ENCODE measurements around the gene VGF. TPM values are rescaled to one million over a fixed set of nuclear protein-coding genes. Genes with fewer than 3 reads are reported as not detected.
"Not testable (repeated sequence)": the region's sequence is repeated elsewhere in the genome, so short reads cannot be mapped to it uniquely, and the experiment has no call there.

VGF gene
- total RNA-seq, 1 experiment from 2014 or later, result 4.4 TPM

DNA sequence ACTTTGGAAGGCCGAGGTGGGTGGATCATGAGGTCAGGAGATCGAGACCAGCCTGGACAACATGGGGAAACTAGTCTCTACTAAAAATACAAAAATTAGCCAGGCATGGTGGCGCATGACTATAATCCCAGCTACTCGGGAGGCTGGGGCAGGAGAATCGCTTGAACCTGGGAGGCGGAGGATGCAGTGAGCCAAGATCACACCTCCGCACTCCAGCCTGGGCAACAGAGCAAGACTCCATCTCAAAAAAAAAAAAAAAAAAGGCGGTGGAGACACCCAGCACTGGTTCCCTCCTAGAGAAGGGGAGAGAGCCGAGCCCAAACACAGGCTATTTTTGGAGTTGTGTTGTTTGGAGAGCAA, 43.8 kb downstream of the VGF start:
- ATAC-seq; H3K36me3 ChIP-seq (ENCODE audit: control insufficient read depth, insufficient read depth, low read length); intact Hi-C loops (cut with micrococcal nuclease; ENCODE audit: unreplicated experiment); H3K9me3 ChIP-seq (ENCODE audit: control insufficient read depth, insufficient read depth, low read depth, low read length); BruUV-seq (replicated peaks); H3K27me3 ChIP-seq (ENCODE audit: control insufficient read depth, insufficient read depth, low read length); CTCF ChIA-PET; DNase-seq (ENCODE audit: low read depth, low spot score); in situ Hi-C loops (cut with HindIII; ENCODE audit: low pct_unique_long_range_greater_than_20kb, low sequenced_read_pairs): not testable (repeated sequence)
- Histone ChIP-seq H3K4me1 (ENCODE audit: control insufficient read depth, insufficient read depth, low read length) (peaks cover 85% of the 10 kb centered on the region), H3K27ac (ENCODE audit: low read length) (peak overlapping the region; percentile 98), H3K4me3 (ENCODE audit: low read depth in 2 of 2, low read length in 2 of 2) (peak overlapping the region in 1 of 2 experiments; percentile 19; a peak in 2 of 4 replicates)
- POLR2A ChIA-PET, result interaction anchor here (0.7 to 0.9 kb wide), 2 partner anchors 10 to 25 kb away, joined by 3 to 7 read pairs; no protein-coding TSS in a partner anchor

- Histone ChIP-seq H3K36me3 (ENCODE audit: control insufficient read depth, insufficient read depth, low read length) (no peaks in the 10 kb centered on the region), H3K9me3 (ENCODE audit: control insufficient read depth, insufficient read depth, low read depth, low read length) (no peaks in the 10 kb centered on the region), H3K4me3 (ENCODE audit: low read depth in 2 of 2, low read length in 2 of 2) (no peak overlapping the region), H3K27me3 (ENCODE audit: control insufficient read depth, insufficient read depth, low read length) (no peaks in the 10 kb centered on the region), H3K27ac (ENCODE audit: low read length) (peak overlapping the region; percentile 81), H3K4me1 (ENCODE audit: control insufficient read depth, insufficient read depth, low read length) (peaks cover 76% of the 10 kb centered on the region)
- no peak for DNase-seq (ENCODE audit: low read depth, low spot score)
- intact Hi-C loops (cut with micrococcal nuclease; ENCODE audit: unreplicated experiment), result no loop called here
- ATAC-seq, result no peak
- no peak for TF ChIP-seq SIN3A (IDR thresholded peaks at IDR 0.05; ENCODE audit: borderline replicate concordance, insufficient read depth, low read depth, low read length)
- in situ Hi-C loops (cut with HindIII; ENCODE audit: low pct_unique_long_range_greater_than_20kb, low sequenced_read_pairs), result no loop called here
- ChIA-PET CTCF (interaction anchor here (0.7 kb wide), 1 partner anchor 124 kb away, joined by 3 read pairs; no protein-coding TSS in a partner anchor), POLR2A (interaction anchor here (1.3 kb wide), 1 partner anchor 19 kb away, joined by 15 read pairs; no protein-coding TSS in a partner anchor)
- no TSS peak for BruUV-seq (replicated peaks)
These were observed 45.1 kb downstream of the VGF start for GRCh38 chr7:101120315-101120714.

DNA sequence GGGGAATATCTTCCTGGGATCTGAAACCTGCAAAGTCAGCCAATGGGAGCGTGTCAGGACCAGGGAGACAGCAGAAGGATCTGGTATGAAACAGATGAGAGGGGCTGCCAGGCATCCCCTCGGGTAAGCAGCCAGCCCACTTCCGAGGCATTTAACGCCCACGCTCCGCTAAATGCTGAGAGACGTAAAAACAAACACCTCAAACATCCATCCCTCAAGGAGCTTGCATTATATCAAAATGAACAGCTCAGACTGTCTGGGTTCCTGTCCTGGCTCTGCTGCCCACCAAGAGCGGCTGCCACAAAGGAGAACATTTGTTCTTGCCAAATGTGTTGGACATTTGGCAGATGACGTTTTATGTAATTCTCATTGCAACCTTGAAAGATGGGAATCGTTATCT, 45.5 kb downstream of the VGF start:
- Histone ChIP-seq H3K9me3 (ENCODE audit: control insufficient read depth, insufficient read depth, low read depth, low read length) (no peaks in the 10 kb centered on the region), H3K4me3 (ENCODE audit: low read depth in 2 of 2, low read length in 2 of 2) (no peak overlapping the region), H3K27me3 (ENCODE audit: control insufficient read depth, insufficient read depth, low read length) (no peaks in the 10 kb centered on the region), H3K36me3 (ENCODE audit: control insufficient read depth, insufficient read depth, low read length) (no peaks in the 10 kb centered on the region), H3K27ac (ENCODE audit: low read length) (peak overlapping the region; percentile 81), H3K4me1 (ENCODE audit: control insufficient read depth, insufficient read depth, low read length) (peaks cover 71% of the 10 kb centered on the region)
- CTCF ChIA-PET, result interaction anchor here (0.6 to 0.7 kb wide), 2 partner anchors 23 to 124 kb away, joined by 3 to 5 read pairs; no protein-coding TSS in a partner anchor
- no TSS peak for BruUV-seq (replicated peaks)
- POLR2A ChIA-PET, result interaction anchor here (0.7 to 1.3 kb wide), 2 partner anchors 8 to 19 kb away, joined by 9 to 15 read pairs; no protein-coding TSS in a partner anchor
- no peak for ATAC-seq
- in situ Hi-C loops (cut with HindIII; ENCODE audit: low pct_unique_long_range_greater_than_20kb, low sequenced_read_pairs) (no loop called here), intact Hi-C loops (cut with micrococcal nuclease; ENCODE audit: unreplicated experiment) (no loop called here)
- TF ChIP-seq POLR2AphosphoS5 (IDR thresholded peaks at IDR 0.05; ENCODE audit: low read depth, low read length) (no peak), TCF7L2 (IDR thresholded peaks at IDR 0.05; ENCODE audit: low read depth, low read length) (no peak), SIN3A (IDR thresholded peaks at IDR 0.05; ENCODE audit: borderline replicate concordance, insufficient read depth, low read depth, low read length) (no peak)
- TF ChIP-seq, protein P1, sequence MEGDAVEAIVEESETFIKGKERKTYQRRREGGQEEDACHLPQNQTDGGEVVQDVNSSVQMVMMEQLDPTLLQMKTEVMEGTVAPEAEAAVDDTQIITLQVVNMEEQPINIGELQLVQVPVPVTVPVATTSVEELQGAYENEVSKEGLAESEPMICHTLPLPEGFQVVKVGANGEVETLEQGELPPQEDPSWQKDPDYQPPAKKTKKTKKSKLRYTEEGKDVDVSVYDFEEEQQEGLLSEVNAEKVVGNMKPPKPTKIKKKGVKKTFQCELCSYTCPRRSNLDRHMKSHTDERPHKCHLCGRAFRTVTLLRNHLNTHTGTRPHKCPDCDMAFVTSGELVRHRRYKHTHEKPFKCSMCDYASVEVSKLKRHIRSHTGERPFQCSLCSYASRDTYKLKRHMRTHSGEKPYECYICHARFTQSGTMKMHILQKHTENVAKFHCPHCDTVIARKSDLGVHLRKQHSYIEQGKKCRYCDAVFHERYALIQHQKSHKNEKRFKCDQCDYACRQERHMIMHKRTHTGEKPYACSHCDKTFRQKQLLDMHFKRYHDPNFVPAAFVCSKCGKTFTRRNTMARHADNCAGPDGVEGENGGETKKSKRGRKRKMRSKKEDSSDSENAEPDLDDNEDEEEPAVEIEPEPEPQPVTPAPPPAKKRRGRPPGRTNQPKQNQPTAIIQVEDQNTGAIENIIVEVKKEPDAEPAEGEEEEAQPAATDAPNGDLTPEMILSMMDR (IDR thresholded peaks at IDR 0.05), result no peak
- TF ChIP-seq, protein P2, sequence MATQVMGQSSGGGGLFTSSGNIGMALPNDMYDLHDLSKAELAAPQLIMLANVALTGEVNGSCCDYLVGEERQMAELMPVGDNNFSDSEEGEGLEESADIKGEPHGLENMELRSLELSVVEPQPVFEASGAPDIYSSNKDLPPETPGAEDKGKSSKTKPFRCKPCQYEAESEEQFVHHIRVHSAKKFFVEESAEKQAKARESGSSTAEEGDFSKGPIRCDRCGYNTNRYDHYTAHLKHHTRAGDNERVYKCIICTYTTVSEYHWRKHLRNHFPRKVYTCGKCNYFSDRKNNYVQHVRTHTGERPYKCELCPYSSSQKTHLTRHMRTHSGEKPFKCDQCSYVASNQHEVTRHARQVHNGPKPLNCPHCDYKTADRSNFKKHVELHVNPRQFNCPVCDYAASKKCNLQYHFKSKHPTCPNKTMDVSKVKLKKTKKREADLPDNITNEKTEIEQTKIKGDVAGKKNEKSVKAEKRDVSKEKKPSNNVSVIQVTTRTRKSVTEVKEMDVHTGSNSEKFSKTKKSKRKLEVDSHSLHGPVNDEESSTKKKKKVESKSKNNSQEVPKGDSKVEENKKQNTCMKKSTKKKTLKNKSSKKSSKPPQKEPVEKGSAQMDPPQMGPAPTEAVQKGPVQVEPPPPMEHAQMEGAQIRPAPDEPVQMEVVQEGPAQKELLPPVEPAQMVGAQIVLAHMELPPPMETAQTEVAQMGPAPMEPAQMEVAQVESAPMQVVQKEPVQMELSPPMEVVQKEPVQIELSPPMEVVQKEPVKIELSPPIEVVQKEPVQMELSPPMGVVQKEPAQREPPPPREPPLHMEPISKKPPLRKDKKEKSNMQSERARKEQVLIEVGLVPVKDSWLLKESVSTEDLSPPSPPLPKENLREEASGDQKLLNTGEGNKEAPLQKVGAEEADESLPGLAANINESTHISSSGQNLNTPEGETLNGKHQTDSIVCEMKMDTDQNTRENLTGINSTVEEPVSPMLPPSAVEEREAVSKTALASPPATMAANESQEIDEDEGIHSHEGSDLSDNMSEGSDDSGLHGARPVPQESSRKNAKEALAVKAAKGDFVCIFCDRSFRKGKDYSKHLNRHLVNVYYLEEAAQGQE (IDR thresholded peaks at IDR 0.05; ENCODE audit: insufficient read depth in 1 of 2, low read depth in 2 of 2, low read length in 1 of 2), result no peak
- no peak for DNase-seq (ENCODE audit: low read depth, low spot score)

All from Panc1 (cell line).